ENCODE results near the gene PAQR6.

PAQR6 gene

DNA sequence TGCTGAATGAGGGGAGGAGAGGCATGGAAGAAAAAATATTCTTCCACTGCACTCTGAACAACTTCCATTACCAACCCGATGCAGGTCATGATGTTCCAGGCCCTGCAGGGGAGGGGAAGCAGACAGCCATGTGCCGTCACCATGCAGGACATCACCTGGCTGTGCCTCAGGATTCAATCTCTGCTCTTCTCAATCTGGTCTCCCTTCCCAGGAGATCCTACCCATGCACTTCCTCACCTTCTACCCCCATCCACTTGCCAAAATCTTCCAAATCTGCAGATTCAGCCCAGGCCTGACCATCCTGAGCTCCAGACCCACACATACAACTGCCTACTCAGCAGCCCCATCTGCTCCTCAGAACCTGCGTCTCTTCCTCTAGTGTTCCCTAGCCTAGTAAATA, 5.8 kb upstream of the PAQR6 start:
- Mint-ChIP-seq H3K4me1 (peaks cover 36% of the 10 kb centered on the region), H3K36me3 (peaks cover 58% of the 10 kb centered on the region), H3K27me3 (no peaks in the 10 kb centered on the region), H3K4me3 (no peak overlapping the region), H3K27ac (no peak overlapping the region), H3K9me3 (no peaks in the 10 kb centered on the region)
- DNase-seq: no peak
- CTCF ChIA-PET: interaction anchor here (1.0 kb wide), 1 partner anchor 111 kb away, joined by 3 read pairs; no protein-coding TSS in a partner anchor

DNA sequence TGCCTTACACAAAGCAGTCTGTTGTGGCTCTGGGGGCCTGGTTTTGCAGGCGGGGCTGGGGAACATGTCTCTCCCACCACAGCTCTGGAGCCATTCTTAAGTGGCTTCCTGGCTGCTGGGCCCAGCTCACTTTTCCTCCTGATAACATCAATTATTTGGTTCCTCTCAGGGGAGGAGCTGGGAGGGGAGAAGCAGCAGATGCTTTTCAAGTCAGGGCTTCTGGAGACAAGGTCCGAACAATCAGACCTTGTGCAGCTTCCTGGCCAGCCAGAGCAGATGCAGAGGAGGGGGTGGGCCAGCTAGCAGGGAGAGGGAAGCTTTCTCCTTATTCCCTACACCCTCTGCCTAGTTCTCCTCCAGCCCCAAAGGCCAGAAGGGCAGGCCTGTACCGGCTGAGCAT, 3.7 kb upstream of the PAQR6 start:
- CTCF ChIA-PET: interaction anchor here (1.3 to 1.4 kb wide), 3 partner anchors 26 to 155 kb away, joined by 3 to 7 read pairs (median 4); no protein-coding TSS in a partner anchor
- Mint-ChIP-seq H3K36me3 (peaks cover 40% of the 10 kb centered on the region), H3K27me3 (no peaks in the 10 kb centered on the region), H3K4me1 (peaks cover 23% of the 10 kb centered on the region), H3K27ac (peak overlapping the region; percentile 19), H3K4me3 (no peak overlapping the region), H3K9me3 (no peaks in the 10 kb centered on the region)
- no peak for DNase-seq

DNA sequence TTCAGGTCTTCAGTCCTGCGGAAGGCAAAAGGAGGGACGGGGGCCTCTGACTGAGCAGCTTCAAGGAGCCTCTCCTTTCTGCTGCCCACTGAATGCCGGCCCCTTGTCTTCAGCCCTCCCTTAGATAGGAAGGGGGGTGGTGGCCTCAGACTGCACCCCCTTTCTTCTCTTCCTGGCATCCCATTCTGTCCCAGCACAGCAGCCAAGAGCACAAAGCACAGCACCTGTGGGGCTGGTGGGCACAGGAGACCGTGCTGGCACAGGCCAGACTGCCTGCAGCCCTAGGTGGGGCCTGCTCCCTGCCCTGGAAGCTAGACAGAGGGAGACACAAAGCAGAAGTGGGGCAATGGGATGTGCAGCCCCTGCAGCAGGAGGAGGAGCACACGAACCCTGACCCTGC, 1.7 kb upstream of the PAQR6 start:
- Mint-ChIP-seq H3K4me3 (no peak overlapping the region), H3K9me3 (no peaks in the 10 kb centered on the region), H3K27ac (peak overlapping the region; percentile 9), H3K27me3 (peaks cover 3% of the 10 kb centered on the region), H3K4me1 (peaks cover 36% of the 10 kb centered on the region), H3K36me3 (peaks cover 34% of the 10 kb centered on the region)
- no peak for DNase-seq
- CTCF ChIA-PET: interaction anchor here (0.7 kb wide), 1 partner anchor 122 kb away, joined by 3 read pairs; no protein-coding TSS in a partner anchor

DNA sequence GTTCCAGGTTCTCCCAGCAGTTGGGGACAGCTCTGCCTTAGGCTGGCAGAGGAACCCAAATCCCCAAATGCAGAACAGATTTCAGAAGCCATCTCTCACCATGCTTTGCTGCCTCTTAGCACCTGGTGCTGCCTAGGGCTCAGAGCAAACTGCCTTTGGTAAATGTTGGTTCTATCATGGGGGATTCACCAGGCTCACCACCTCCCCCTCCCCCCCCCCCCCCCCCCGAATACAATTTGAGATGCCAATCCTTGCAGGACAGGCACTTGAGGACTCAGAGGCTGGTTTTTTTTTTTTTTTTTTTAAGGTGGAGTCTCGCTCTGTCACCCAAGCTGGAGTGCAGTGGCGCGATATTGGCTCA, 447 bp upstream of the PAQR6 start:
- H3K4me1 Mint-ChIP-seq: peaks cover 40% of the 10 kb centered on the region
- no peak overlapping the region for H3K27ac Mint-ChIP-seq
- no peak for DNase-seq
- CTCF ChIA-PET: interaction anchor here (0.6 kb wide), 1 partner anchor 23 kb away, joined by 3 read pairs; no protein-coding TSS in a partner anchor
- H3K4me3 Mint-ChIP-seq: no peak overlapping the region
- peaks cover 3% of the 10 kb centered on the region for H3K27me3 Mint-ChIP-seq
- H3K9me3 Mint-ChIP-seq: no peaks in the 10 kb centered on the region
- peaks cover 27% of the 10 kb centered on the region for H3K36me3 Mint-ChIP-seq

DNA sequence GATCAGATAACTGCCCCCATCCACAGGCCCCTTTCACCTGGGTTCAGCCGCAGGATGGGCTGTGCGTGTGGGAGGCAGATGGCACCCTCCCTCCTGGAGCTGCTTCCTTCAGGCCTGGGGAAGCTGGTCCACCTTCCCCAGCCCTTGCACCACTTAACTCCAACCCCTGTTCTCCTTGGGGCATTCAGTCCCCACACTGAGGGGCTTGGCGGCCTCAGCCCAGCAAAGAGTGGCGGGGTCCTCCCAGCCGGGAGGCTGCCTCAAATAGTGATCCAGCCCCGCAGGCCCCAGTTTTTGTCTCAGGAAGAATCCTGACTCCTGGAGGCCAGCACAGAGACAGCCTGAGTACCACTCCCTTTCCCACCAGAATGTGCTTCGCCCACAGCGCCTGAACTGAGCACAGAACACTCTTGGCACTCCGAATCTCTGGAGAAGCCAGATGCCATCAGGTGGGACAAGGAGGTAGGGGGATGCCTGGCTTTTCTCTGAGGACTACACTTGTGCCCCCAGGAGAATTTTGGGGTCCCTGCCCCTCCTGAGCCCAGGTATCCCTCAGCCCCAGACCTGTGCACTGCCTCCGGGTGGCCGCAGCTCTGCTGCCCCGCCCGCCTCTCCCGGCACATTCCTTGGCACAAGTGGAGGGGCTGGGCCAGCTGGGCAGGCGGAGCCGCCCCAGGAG, 936 bp downstream of the PAQR6 start:
- Mint-ChIP-seq H3K27me3 (peaks cover 3% of the 10 kb centered on the region), H3K36me3 (peaks cover 13% of the 10 kb centered on the region), H3K27ac (no peak overlapping the region), H3K9me3 (no peaks in the 10 kb centered on the region), H3K4me1 (peaks cover 30% of the 10 kb centered on the region), H3K4me3 (no peak overlapping the region)
- CTCF ChIA-PET: interaction anchor here (1.1 kb wide), 1 partner anchor 105 kb away, joined by 3 read pairs; no protein-coding TSS in a partner anchor
- DNase-seq: no peak

DNA sequence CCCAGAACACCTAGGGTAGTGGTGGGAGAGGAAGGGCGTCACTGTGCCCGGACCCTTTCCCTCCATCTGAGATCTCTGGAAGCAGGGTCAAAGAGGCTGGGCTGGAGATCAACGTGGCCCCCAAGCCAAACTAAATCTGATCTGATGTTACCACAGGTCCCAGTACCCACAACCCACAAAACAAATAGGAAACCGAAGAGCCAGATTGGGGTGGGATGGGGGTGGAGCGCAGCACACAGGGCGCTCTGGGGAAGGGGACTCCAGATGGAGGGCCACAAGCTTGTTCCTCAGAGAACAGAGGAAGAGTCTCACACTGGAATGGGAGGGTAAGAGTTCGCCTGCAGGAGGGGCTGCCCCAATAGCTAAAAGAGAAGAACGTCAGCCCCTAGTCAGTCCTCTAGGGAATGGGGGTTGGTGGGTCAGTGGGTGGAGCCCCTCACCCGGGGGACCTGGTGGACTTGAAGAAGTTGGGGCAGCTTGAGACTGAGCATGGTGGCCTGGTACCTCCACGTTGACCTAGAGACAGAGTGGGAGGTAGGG, 1.5 kb downstream of the PAQR6 start:
- no peaks in the 10 kb centered on the region for H3K9me3 Mint-ChIP-seq
- H3K36me3 Mint-ChIP-seq: peaks cover 13% of the 10 kb centered on the region
- peaks cover 24% of the 10 kb centered on the region for H3K4me1 Mint-ChIP-seq
- no peak for DNase-seq
- H3K4me3 Mint-ChIP-seq: no peak overlapping the region
- H3K27me3 Mint-ChIP-seq: peaks cover 3% of the 10 kb centered on the region
- peak overlapping the region; percentile 13 for H3K27ac Mint-ChIP-seq
- CTCF ChIA-PET: interaction anchor here (1.6 kb wide), 1 partner anchor 10 kb away, joined by 3 read pairs; no protein-coding TSS in a partner anchor

DNA sequence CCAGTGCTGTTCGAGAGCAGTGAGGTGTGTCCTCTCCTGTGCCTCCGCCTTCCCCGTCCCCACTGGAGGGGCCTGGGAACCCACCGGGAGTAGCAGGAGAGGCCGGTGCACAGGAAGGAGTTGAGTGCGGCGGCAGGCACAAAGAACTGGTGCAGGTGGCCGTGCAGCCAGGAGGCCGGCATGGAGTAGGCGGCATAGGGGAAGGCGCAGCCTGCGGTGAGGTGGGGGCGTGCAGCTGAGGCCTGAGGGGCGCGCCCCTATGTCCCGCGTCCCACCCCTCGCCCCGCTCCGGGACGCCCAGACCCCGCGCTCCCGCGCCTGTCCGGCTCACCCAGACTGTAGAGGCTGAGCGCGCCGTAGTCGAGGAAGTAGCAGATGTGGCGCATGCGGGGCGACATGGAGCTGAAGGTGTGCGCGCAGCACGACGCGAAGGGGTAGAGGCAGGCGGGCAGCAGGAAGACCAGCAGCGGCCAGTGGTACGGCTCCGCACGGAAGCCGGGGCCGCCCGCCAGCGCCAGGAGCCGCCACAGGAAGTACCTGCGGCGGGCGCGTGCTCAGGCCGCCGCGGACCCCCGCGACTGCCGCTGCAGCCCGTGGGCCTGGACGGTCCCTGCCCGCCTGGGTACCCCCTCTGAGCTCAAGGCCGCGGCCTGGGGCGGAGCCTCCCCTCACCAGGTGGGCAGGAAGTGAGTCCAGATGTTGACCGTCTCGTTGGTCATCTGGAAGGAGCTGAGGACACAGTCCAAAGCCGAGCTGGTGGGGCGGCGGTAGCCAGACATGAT, 2.2 kb downstream of the PAQR6 start:
- CTCF ChIA-PET: interaction anchor here (1.6 kb wide), 1 partner anchor 9 kb away, joined by 3 read pairs; no protein-coding TSS in a partner anchor
- peaks cover 3% of the 10 kb centered on the region for H3K27me3 Mint-ChIP-seq
- H3K36me3 Mint-ChIP-seq: peaks cover 10% of the 10 kb centered on the region
- DNase-seq: peak; percentile 69
- H3K27ac Mint-ChIP-seq: peak overlapping the region; percentile 13
- H3K4me3 Mint-ChIP-seq: peak overlapping the region; percentile 72
- H3K9me3 Mint-ChIP-seq: no peaks in the 10 kb centered on the region
- H3K4me1 Mint-ChIP-seq: peaks cover 20% of the 10 kb centered on the region

DNA sequence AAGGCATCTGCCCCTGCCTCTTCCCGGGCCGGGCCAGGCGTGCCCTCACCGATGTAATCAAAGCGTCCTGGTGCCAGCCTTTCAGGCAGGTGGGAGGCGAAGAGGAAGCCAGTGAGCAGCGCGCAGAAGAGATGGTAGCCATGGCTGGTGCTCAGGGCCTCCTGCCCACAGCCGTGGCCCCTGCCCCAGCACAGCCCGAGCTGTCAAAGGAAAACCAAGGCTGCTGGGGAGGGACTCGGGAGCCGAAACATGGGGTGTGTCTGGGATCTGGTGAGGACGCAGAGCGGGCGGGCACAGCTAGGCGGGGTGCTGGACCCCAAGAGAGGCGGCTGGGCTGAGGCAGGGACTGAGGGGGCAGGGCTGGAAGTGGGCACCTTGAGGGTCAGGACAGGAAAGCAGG, 3.1 kb downstream of the PAQR6 start:
- no peak overlapping the region for H3K27ac Mint-ChIP-seq
- no peaks in the 10 kb centered on the region for H3K9me3 Mint-ChIP-seq
- H3K4me3 Mint-ChIP-seq: peak overlapping the region; percentile 72
- CTCF ChIA-PET: interaction anchor here (1.6 kb wide), 1 partner anchor 8 kb away, joined by 3 read pairs; no protein-coding TSS in a partner anchor
- DNase-seq: no peak
- H3K36me3 Mint-ChIP-seq: peaks cover 11% of the 10 kb centered on the region
- peaks cover 19% of the 10 kb centered on the region for H3K4me1 Mint-ChIP-seq
- H3K27me3 Mint-ChIP-seq: peaks cover 3% of the 10 kb centered on the region

DNA sequence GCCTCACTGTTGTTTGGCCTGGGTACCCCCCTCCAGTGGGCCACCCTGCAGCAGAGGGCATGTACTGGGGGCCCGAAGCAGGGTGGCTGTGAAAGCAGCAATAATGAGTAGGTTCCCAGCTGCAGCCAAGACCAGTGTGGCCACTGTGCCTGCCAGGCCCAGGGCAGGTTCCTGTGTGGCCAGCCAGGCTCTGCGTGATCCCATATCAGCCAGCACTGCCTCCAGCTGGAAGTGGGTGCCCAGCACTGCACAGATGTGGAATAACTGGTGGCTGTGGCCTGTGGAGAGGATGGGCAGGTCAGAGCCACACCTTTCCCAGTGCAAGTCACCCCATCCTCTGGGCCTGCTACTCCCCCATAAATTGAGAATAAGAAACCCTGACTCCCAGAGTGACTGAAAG, 3.7 kb downstream of the PAQR6 start:
- Mint-ChIP-seq H3K36me3 (peaks cover 9% of the 10 kb centered on the region), H3K4me1 (peaks cover 19% of the 10 kb centered on the region), H3K4me3 (no peak overlapping the region), H3K9me3 (no peaks in the 10 kb centered on the region), H3K27me3 (peaks cover 3% of the 10 kb centered on the region), H3K27ac (no peak overlapping the region)
- CTCF ChIA-PET: no interaction called here
- DNase-seq: no peak

DNA sequence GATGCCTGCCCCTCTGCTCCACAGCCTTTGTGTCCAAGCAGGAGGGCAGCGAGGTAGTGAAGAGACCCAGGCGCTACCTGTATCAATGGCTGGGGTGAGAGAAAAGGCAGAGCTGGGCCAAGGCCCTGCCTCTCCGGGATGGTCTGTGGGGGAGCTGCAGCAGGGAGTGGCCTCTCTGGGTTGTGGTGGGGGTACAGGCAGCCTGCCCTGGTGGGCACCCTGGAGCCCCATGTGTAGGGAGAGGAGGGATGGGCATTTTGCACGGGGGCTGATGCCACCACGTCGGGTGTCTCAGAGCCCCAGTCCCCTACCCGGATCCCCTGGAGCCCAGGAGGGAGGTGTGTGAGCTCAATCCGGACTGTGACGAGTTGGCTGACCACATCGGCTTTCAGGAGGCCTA, 5.1 kb downstream of the PAQR6 start:
- Mint-ChIP-seq H3K36me3 (peaks cover 13% of the 10 kb centered on the region), H3K27me3 (peaks cover 3% of the 10 kb centered on the region), H3K9me3 (no peaks in the 10 kb centered on the region), H3K4me1 (peaks cover 19% of the 10 kb centered on the region), H3K27ac (no peak overlapping the region), H3K4me3 (no peak overlapping the region)
- CTCF ChIA-PET: interaction anchor here (0.6 kb wide), 1 partner anchor 122 kb away, joined by 3 read pairs; no protein-coding TSS in a partner anchor
- no peak for DNase-seq

DNA sequence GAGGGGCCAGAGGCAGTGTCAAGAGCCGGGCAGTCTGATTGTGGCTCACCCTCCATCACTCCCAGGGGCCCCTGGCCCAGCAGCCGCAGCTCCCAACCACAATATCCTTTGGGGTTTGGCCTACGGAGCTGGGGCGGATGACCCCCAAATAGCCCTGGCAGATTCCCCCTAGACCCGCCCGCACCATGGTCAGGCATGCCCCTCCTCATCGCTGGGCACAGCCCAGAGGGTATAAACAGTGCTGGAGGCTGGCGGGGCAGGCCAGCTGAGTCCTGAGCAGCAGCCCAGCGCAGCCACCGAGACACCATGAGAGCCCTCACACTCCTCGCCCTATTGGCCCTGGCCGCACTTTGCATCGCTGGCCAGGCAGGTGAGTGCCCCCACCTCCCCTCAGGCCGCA, 5.9 kb downstream of the PAQR6 start, which contains the start of gene BGLAP:
Gene BGLAP (plus strand): TSS at position 259 of the 400 bp plus-strand sequence. CDS start 48 bp downstream, at position 307.
- Mint-ChIP-seq H3K27ac (no peak within 1 kb of the TSS), H3K4me1 (peaks cover 19% of the 10 kb centered on the region), H3K9me3 (no peaks in the 10 kb centered on the region), H3K27me3 (peaks cover 3% of the 10 kb centered on the region), H3K36me3 (peaks cover 17% of the 10 kb centered on the region), H3K4me3 (no peak within 1 kb of the TSS)
- DNase-seq: no peak
- CTCF ChIA-PET: interaction anchor here (0.6 kb wide), 1 partner anchor 100 kb away, joined by 3 read pairs; no protein-coding TSS in a partner anchor

DNA sequence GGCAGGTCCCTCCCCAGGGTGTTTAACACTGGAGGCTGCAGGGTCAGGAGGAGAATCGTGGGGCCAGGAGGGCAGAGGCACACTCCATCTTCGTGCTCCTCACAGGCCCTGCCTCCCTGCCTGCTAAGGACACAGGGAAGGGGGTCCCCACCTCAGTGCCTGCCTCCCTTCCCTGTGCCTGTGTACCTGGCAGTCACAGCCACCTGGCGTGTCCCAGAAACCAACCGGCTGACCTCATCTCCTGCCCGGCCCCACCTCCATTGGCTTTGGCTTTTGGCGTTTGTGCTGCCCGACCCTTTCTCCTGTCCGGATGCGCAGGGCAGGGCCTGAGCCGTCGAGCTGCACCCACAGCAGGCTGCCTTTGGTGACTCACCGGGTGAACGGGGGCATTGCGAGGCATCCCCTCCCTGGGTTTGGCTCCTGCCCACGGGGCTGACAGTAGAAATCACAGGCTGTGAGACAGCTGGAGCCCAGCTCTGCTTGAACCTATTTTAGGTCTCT, 6.5 kb downstream of the PAQR6 start:
- no peaks in the 10 kb centered on the region for H3K9me3 Mint-ChIP-seq
- peaks cover 19% of the 10 kb centered on the region for H3K4me1 Mint-ChIP-seq
- no peak overlapping the region for H3K27ac Mint-ChIP-seq
- no peak overlapping the region for H3K4me3 Mint-ChIP-seq
- peaks cover 3% of the 10 kb centered on the region for H3K27me3 Mint-ChIP-seq
- CTCF ChIA-PET: interaction anchor here (0.6 kb wide), 2 partner anchors 74 to 99 kb away, joined by 3 read pairs; no protein-coding TSS in a partner anchor
- peaks cover 20% of the 10 kb centered on the region for H3K36me3 Mint-ChIP-seq
- DNase-seq: no peak

DNA sequence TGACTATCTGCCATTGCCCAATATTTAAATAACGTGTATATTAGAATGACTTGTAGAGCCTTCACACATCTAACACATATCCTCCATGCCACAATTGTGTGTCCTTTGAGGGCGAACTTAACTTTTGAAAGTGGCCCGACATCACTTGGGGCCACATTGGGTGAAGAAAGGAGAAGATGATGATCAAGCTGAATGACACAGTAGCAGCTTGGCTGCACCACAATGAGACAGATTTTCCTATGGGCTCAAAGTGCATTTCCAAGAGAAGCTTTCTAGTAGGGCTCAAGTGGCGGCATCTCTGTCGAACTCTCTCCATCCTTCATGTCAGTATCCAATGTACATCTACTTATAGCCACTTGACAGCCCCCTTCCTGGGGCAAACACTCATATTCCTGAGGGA, 9.6 kb downstream of the PAQR6 start:
- H3K27ac Mint-ChIP-seq: no peak overlapping the region
- DNase-seq: no peak
- CTCF ChIA-PET: no interaction called here
- peaks cover 25% of the 10 kb centered on the region for H3K36me3 Mint-ChIP-seq
- no peak overlapping the region for H3K4me3 Mint-ChIP-seq
- no peaks in the 10 kb centered on the region for H3K27me3 Mint-ChIP-seq
- H3K4me1 Mint-ChIP-seq: no peaks in the 10 kb centered on the region
- no peaks in the 10 kb centered on the region for H3K9me3 Mint-ChIP-seq

DNA sequence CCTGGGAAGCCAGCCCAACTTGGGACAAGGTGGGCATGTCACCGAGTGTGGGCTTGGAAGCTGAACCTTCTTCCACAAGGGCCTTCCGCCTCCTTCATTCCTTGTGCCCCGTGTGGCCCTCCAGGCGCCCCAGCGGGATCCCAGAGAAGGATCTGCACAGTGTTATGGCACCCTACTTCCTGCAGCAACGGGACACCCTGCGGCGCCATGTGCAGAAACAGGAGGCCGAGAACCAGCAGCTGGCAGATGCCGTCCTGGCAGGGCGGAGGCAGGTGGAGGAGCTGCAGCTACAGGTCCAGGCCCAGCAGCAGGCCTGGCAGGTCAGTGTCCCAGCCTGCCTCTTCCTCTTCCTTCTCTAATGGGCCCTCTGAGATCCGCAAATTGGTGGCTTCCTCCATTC, 11.7 kb downstream of the PAQR6 start:
- DNase-seq: no peak
- Mint-ChIP-seq H3K9me3 (no peaks in the 10 kb centered on the region), H3K4me1 (no peaks in the 10 kb centered on the region), H3K27ac (no peak overlapping the region), H3K27me3 (no peaks in the 10 kb centered on the region), H3K36me3 (peaks cover 25% of the 10 kb centered on the region), H3K4me3 (no peak overlapping the region)
- CTCF ChIA-PET: interaction anchor here (1.5 kb wide), 1 partner anchor 9 kb away, joined by 3 read pairs; no protein-coding TSS in a partner anchor

All from activated naive CD4-positive, alpha-beta T cell treated with anti-CD3 and anti-CD28 coated beads, Interleukin-2, amount 10 ng/mL, durations not matched to agents 7 days and 5 days (primary cell).